Measurements from ENCODE around the gene FAM171A2. TPM values are rescaled to one million over a fixed set of nuclear protein-coding genes. Genes with fewer than 3 reads are reported as not detected.
A peak's percentile ranks its signal among the peaks of the same experiment; 100 is the strongest.
"Not testable (repeated sequence)": the region's sequence is repeated elsewhere in the genome, so short reads cannot be mapped to it uniquely, and the experiment has no call there.

FAM171A2 gene
- polyA plus RNA-seq, 1 experiment: 2.3 TPM

DNA sequence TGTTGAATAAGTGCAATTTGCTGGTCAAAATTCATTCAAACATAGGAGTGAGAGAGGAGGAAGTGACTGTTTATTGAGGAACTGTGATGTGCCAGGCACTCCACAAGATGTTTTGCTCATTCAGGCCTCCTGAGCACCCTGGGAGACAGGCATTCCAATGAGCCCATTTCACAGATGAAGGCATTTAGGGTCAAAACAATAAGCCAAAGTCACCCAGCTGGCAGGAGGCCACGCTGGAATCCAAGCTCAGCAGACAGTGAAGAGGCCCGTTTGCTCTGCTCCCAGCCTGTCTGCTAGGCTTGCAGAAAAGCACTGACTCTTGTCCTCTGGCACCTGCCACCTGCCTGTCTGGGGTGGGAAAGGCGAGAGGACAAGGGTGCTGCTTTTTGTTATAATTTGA lies 28.9 kb downstream of the FAM171A2 start:
- H3K36me3 ChIP-seq (ENCODE audit: control insufficient read depth, insufficient read depth, low read length): no peaks in the 10 kb centered on the region
- TF ChIP-seq, protein P1, sequence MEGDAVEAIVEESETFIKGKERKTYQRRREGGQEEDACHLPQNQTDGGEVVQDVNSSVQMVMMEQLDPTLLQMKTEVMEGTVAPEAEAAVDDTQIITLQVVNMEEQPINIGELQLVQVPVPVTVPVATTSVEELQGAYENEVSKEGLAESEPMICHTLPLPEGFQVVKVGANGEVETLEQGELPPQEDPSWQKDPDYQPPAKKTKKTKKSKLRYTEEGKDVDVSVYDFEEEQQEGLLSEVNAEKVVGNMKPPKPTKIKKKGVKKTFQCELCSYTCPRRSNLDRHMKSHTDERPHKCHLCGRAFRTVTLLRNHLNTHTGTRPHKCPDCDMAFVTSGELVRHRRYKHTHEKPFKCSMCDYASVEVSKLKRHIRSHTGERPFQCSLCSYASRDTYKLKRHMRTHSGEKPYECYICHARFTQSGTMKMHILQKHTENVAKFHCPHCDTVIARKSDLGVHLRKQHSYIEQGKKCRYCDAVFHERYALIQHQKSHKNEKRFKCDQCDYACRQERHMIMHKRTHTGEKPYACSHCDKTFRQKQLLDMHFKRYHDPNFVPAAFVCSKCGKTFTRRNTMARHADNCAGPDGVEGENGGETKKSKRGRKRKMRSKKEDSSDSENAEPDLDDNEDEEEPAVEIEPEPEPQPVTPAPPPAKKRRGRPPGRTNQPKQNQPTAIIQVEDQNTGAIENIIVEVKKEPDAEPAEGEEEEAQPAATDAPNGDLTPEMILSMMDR (IDR thresholded peaks at IDR 0.05; ENCODE audit: insufficient read depth, low read depth, low read length): no peak
- no peak for DNase-seq (ENCODE audit: low read depth)
- ChIA-PET CTCF (interaction anchor here (0.6 to 7.8 kb wide), 4 partner anchors 10 to 123 kb away, joined by 3 to 59 read pairs (median 18); partner anchors contain the start of genes GRN and SLC25A39), POLR2A (no interaction called here)
- no peak overlapping the region for H3K4me3 ChIP-seq (ENCODE audit: low read depth, low read length)
- H3K27me3 ChIP-seq (ENCODE audit: control insufficient read depth, insufficient read depth, low read length): 0 out of 2 replicates have a peak, but pooled peaks cover 2% of the 10 kb centered on the region

DNA sequence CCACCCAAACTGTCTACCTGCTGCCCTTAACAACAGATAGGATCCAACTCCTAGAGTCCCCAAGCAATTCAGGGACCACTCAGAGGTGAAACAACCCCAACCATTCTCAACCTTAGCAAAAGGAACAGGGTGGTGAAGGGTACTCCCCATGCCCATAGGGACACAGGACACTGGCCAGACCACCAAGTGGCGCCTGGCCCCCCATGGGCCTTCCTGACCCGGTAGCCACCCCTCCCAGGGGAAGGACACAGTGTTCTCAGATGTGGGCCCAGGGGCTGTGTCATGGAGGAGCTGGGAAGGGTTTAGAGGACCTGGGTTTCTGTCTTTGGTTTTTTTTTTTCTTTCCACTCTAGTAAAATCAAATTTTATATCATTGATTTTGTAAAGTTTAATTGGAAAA lies 29.3 kb downstream of the FAM171A2 start:
- no peak for DNase-seq (ENCODE audit: low read depth)
- Histone ChIP-seq H3K4me3 (ENCODE audit: low read depth, low read length) (no peak overlapping the region), H3K27me3 (ENCODE audit: control insufficient read depth, insufficient read depth, low read length) (0 out of 2 replicates have a peak, but pooled peaks cover 2% of the 10 kb centered on the region), H3K36me3 (ENCODE audit: control insufficient read depth, insufficient read depth, low read length) (no peaks in the 10 kb centered on the region)
- CTCF ChIA-PET: interaction anchor here (0.6 to 7.8 kb wide), 5 partner anchors 10 to 122 kb away, joined by 3 to 59 read pairs (median 8); partner anchors contain the start of genes GRN and SLC25A39
- POLR2A ChIA-PET: no interaction called here
- TF ChIP-seq, protein P1 (IDR thresholded peaks at IDR 0.05; ENCODE audit: insufficient read depth, low read depth, low read length): no peak

DNA sequence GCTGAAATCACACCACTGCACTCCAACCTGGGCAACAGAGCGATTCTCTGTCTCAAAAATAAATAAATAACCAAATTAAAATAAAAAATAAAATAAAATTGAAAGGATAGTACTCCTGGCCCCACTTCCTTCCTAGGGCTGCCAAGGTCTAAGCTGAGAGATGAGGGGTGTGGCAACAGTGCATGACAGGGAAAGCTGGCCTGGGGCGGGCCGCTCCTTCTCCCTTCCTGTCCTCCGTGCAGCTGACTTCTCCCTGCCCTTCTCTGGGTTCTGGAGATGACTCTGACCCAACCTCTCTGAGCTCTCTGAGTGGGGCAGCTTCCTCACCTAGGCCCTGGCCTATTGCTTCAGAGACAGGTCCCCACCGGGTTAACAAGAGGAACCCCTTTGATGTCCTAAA lies 30.3 kb downstream of the FAM171A2 start:
- DNase-seq (ENCODE audit: low read depth): no peak
- Histone ChIP-seq H3K36me3 (ENCODE audit: control insufficient read depth, insufficient read depth, low read length) (no peaks in the 10 kb centered on the region), H3K27me3 (ENCODE audit: control insufficient read depth, insufficient read depth, low read length) (0 out of 2 replicates have a peak, but pooled peaks cover 2% of the 10 kb centered on the region), H3K4me3 (ENCODE audit: low read depth, low read length) (no peak overlapping the region)
- POLR2A ChIA-PET: no interaction called here
- TF ChIP-seq, protein P1 (IDR thresholded peaks at IDR 0.05; ENCODE audit: insufficient read depth, low read depth, low read length): no peak
- CTCF ChIA-PET: interaction anchor here (0.7 to 7.8 kb wide), 7 partner anchors 8 to 190 kb away, joined by 3 to 59 read pairs (median 8); partner anchors contain the start of genes GRN and SLC25A39

DNA sequence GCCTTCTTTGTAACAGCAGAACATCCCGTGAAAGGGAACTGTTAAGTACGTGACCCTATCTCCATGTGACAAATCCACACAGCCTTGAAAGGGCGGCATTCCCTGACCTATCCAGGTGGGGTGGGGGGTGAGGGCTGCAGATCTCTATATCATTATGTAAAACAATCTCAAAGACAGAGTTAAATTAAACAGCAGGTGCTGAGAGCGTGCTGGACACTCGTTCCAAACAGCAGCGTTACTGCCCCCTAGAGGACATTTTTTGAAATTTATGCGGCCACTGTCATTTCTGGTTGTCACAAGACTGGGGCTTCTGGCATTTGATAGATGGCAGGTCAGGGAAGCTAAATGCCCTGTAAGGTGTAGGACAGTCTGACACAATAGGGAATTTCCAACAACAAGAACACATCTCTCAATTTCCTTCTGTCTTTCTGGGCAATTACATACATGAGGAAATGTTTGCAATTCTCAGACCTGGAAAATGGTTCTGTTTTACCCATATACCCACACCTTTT lies 32.3 kb downstream of the FAM171A2 start:
- Histone ChIP-seq H3K27me3 (ENCODE audit: control insufficient read depth, insufficient read depth, low read length) (0 out of 2 replicates have a peak, but pooled peaks cover 2% of the 10 kb centered on the region), H3K36me3 (ENCODE audit: control insufficient read depth, insufficient read depth, low read length) (no peaks in the 10 kb centered on the region), H3K4me3 (ENCODE audit: low read depth, low read length) (no peak overlapping the region)
- CTCF ChIA-PET: interaction anchor here (0.7 to 7.8 kb wide), 28 partner anchors 10 to 248 kb away, joined by 3 to 59 read pairs (median 3); partner anchors contain the start of genes GPATCH8, GRN, HDAC5 and RUNDC3A
- DNase-seq (ENCODE audit: low read depth): peak; percentile 24
- TF ChIP-seq, protein P1 (IDR thresholded peaks at IDR 0.05; ENCODE audit: insufficient read depth, low read depth, low read length): peak; percentile 80
- POLR2A ChIA-PET: no interaction called here

DNA sequence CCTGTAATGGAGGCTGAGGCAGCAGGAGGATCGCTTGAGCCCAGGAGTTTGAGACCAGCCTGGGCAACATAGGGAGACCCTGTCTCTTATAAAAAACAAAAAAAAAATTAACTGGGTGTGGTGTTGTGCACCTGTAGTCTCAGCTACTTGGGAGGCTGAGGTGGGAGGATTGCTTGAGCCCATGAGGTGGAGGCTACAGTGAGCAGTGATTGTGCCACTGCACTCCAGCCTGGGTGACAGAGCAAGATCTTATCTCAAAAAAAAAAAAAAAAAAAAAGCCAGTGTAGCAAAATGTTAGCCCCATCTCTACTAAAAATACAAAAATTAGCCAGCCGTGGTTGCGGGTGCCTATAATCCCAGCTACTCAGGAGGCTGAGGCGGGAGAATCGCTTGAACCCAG lies 33.4 kb downstream of the FAM171A2 start:
- CTCF ChIA-PET: interaction anchor here (0.6 to 7.8 kb wide), 20 partner anchors 10 to 287 kb away, joined by 3 to 59 read pairs (median 5); partner anchors contain the start of genes GRN, HDAC5 and RUNDC3A
- H3K36me3 ChIP-seq (ENCODE audit: control insufficient read depth, insufficient read depth, low read length); POLR2A ChIA-PET; DNase-seq (ENCODE audit: low read depth); H3K4me3 ChIP-seq (ENCODE audit: low read depth, low read length); H3K27me3 ChIP-seq (ENCODE audit: control insufficient read depth, insufficient read depth, low read length): not testable (repeated sequence)

DNA sequence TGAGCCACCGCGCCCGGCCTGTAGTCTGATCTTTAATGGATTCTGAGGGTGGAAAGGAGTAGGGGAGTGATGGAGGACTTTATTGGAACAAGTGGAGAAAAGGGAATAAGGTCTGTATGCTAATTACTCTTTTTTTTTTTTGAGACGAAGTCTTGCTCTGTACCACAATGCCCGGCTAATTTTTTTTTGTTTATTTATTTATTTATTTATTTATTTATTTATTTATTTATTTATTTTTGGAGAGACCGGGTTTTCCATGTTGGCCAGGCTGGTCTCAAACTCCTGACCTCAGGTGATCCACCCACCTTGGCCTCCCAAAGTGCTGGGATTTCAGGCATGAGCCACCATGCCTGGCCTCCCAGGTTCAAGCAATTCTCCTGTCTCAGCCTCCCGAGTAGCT lies 34.1 kb downstream of the FAM171A2 start:
- CTCF ChIA-PET: interaction anchor here (1.9 to 7.8 kb wide), 6 partner anchors 11 to 131 kb away, joined by 8 to 59 read pairs (median 12); no protein-coding TSS in a partner anchor
- DNase-seq (ENCODE audit: low read depth); H3K36me3 ChIP-seq (ENCODE audit: control insufficient read depth, insufficient read depth, low read length); POLR2A ChIA-PET; H3K4me3 ChIP-seq (ENCODE audit: low read depth, low read length); H3K27me3 ChIP-seq (ENCODE audit: control insufficient read depth, insufficient read depth, low read length): not testable (repeated sequence)

Data from BJ (cell line).